Stomach (tissue), 9 donors: Measurements from ENCODE around the gene ATP11C. TPM values are rescaled to one million over a fixed set of nuclear protein-coding genes. Genes with fewer than 3 reads are reported as not detected.

Experiments
- DNase-seq, 2 donors: peaks; one replicate each; pipeline versions ENCODE4 v3.0.0 to v3.0.0-alpha.2; 2013 to 2019
- H3K27ac ChIP-seq, 5 donors: fragments of 200-600 bp in 4 of 5; sonication (generic) in 4 of 5; one replicate each; pipeline ENCODE4 v1.5.1; 2013 to 2019; ENCODE audit warnings: mild to moderate bottlenecking in 1 of 5, moderate library complexity in 1 of 5
- H3K27me3 ChIP-seq, 3 donors: fragments of 200-600 bp; sonication (generic); one replicate each; pipeline ENCODE4 v1.5.1; 2017 to 2019; ENCODE audit warnings: mixed run types in 1 of 3
- H3K36me3 ChIP-seq, 4 donors: fragments of 200-600 bp; sonication (generic); 1 replicate in 3 of 4; 2 replicates in 1 of 4; pipeline ENCODE4 v1.5.1; 2016 to 2019
- H3K4me1 ChIP-seq, 4 donors: fragments of 200-600 bp; sonication (generic); one replicate each; pipeline ENCODE4 v1.5.1; 2016 to 2019
- H3K4me3 ChIP-seq, 4 donors: fragments of 200-600 bp; sonication (generic) in 3 of 4; one replicate each; pipeline ENCODE4 v1.5.1; 2016 to 2019; ENCODE audit warnings: mild to moderate bottlenecking in 1 of 4
- H3K9me3 ChIP-seq, 4 donors: fragments of 200-600 bp; sonication (generic); one replicate each; pipeline ENCODE4 v1.5.1; 2016 to 2019
- CTCF ChIP-seq, 7 experiments: fragments of 450-650 bp in 4 of 7; fragments of 200-600 bp in 3 of 7; sonication (generic) in 3 of 7; IDR thresholded peaks; one replicate each; pipeline ENCODE4 v1.5.1; 2016 to 2019; ENCODE audit warnings: antibody characterized with exemption in 7 of 7, control low read depth in 2 of 7, mild to moderate bottlenecking in 1 of 7
- EP300 ChIP-seq: sonication (generic); formaldehyde crosslinking; IDR thresholded peaks from one replicate; pipeline ENCODE4 v1.6.1; 2017; ENCODE audit warnings: antibody characterized with exemption
- POLR2A ChIP-seq, 4 donors: fragments of 450-650 bp; IDR thresholded peaks; one replicate each; pipeline ENCODE4 v1.6.1; 2016; ENCODE audit warnings: antibody characterized with exemption in 4 of 4, control low read depth in 2 of 4, mild to moderate bottlenecking in 1 of 4, moderate library complexity in 1 of 4
- POLR2AphosphoS5 ChIP-seq, 3 donors: sonication (generic); formaldehyde crosslinking; IDR thresholded peaks; one replicate each; pipeline ENCODE4 v1.6.1; 2016; ENCODE audit warnings: antibody characterized with exemption in 3 of 3
- WGBS, 5 donors: extraction: QIAGEN DNeasy Blood & Tissue Kit in 3 of 5; methylation state at CpG; one replicate each; pipeline versions ENCODE4 v1.1.5 to v1.1.7; 2013 to 2018; 5-methylcytosine and 5-hydroxymethylcytosine counted together
- intact Hi-C: fragments of 100-400 bp; cut with DNase I; formaldehyde crosslinking; loops from one replicate; pipeline ENCODE4 v1.15.1; 2023; ENCODE audit warnings: low total_unique reads
- polyA plus RNA-seq, 3 donors: library from polyadenylated mRNA; stranded (reverse); fragments of 200-250 nt; gene quantifications; one replicate each; pipeline ENCODE4 v1.2.3, GENCODE V29; 2013
- total RNA-seq, 5 donors: library from RNA; depleted of rRNA; stranded (reverse); fragments of >200 nt; gene quantifications; one replicate each; pipeline versions ENCODE4 v1.1.0 to v1.2.3, GENCODE V29; 2014 to 2016
- donor health status: healthy with polysubstance abuse.
- donor health status: Bipolar disorder and iron deficiency.
- donor health status: healthy.

The ATP11C gene
- total and polyA plus RNA-seq, 8 donors, result 3.3 to 46.4 (median 10.9) TPM

GRCh38 chrX:139736151-139736550 lies 196.7 kb downstream of the ATP11C start:
- H3K27me3 ChIP-seq, result no peaks in the 10 kb centered on the region
- TF ChIP-seq POLR2A (IDR thresholded peaks at IDR 0.05), result no peak
- no peak for TF ChIP-seq EP300
- no peak for TF ChIP-seq POLR2AphosphoS5 (IDR thresholded peaks at IDR 0.05)
- TF ChIP-seq CTCF (IDR thresholded peaks at IDR 0.05), result no peak
- no peaks in the 10 kb centered on the region for H3K9me3 ChIP-seq
- H3K36me3 ChIP-seq, result peaks cover 0 to 21% (median 9%) of the 10 kb centered on the region in 4 donors
- no peak overlapping the region for H3K27ac ChIP-seq
- intact Hi-C loops, result no loop called here
- no peaks in the 10 kb centered on the region for H3K4me1 ChIP-seq
- 60 to 96% (median 88%) methylated on average over 1 of the region's 1 CpG for WGBS, 5 donors
- DNase-seq, result no peak
- no peak overlapping the region for H3K4me3 ChIP-seq

GRCh38 chrX:139734996-139735395 lies 197.9 kb downstream of the ATP11C start:
- intact Hi-C loops, result no loop called here
- no peak for TF ChIP-seq POLR2AphosphoS5 (IDR thresholded peaks at IDR 0.05)
- no peak for TF ChIP-seq EP300
- TF ChIP-seq POLR2A (IDR thresholded peaks at IDR 0.05), result no peak
- TF ChIP-seq CTCF (IDR thresholded peaks at IDR 0.05), result no peak
- Histone ChIP-seq H3K36me3 (peaks cover 0 to 19% (median 9%) of the 10 kb centered on the region in 4 donors), H3K27me3 (no peaks in the 10 kb centered on the region), H3K9me3 (no peaks in the 10 kb centered on the region), H3K27ac (no peak overlapping the region), H3K4me3 (no peak overlapping the region), H3K4me1 (no peaks in the 10 kb centered on the region)
- DNase-seq, result no peak
- WGBS, 5 donors, result 58 to 100% (median 97%) methylated on average over 1 of the region's 1 CpG

- no peaks in the 10 kb centered on the region for H3K9me3 ChIP-seq
- TF ChIP-seq EP300, result no peak
- no peak for TF ChIP-seq POLR2A (IDR thresholded peaks at IDR 0.05)
- no peak for TF ChIP-seq CTCF (IDR thresholded peaks at IDR 0.05)
- TF ChIP-seq POLR2AphosphoS5 (IDR thresholded peaks at IDR 0.05), result no peak
- 86 to 96% (median 93%) methylated on average over 1 of the region's 1 CpG for WGBS, 5 donors
- no peaks in the 10 kb centered on the region for H3K27me3 ChIP-seq
- H3K4me1 ChIP-seq, result no peaks in the 10 kb centered on the region
- H3K36me3 ChIP-seq, result no peaks in the 10 kb centered on the region
- no peak overlapping the region for H3K4me3 ChIP-seq
- intact Hi-C loops, result no loop called here
- H3K27ac ChIP-seq, result no peak overlapping the region
- no peak for DNase-seq
Observed at GRCh38 chrX:139725720-139726119, 207.1 kb downstream of the ATP11C start.

- no peaks in the 10 kb centered on the region for H3K36me3 ChIP-seq
- H3K4me1 ChIP-seq, result no peaks in the 10 kb centered on the region
- WGBS, 5 donors, result 61 to 93% (median 78%) methylated on average over 2 of the region's 2 CpGs
- H3K27me3 ChIP-seq, result no peaks in the 10 kb centered on the region
- no peaks in the 10 kb centered on the region for H3K9me3 ChIP-seq
- TF ChIP-seq CTCF (IDR thresholded peaks at IDR 0.05) (no peak), POLR2A (IDR thresholded peaks at IDR 0.05) (no peak), EP300 (no peak), POLR2AphosphoS5 (IDR thresholded peaks at IDR 0.05) (no peak)
- no peak overlapping the region for H3K4me3 ChIP-seq
- intact Hi-C loops, result no loop called here
- DNase-seq, result no peak
- H3K27ac ChIP-seq, result no peak overlapping the region
Observed at GRCh38 chrX:139724626-139725025, 208.2 kb downstream of the ATP11C start.
